HG02885 (cell line): ENCODE data around the gene IRAG1.

Experiments used
- ATAC-seq: cut with Tn5 transposase; IDR thresholded peaks from one replicate; pipeline ENCODE4 v1.9.1; 2021; ENCODE audit warnings: mild to moderate bottlenecking; ENCODE audit not compliant: unreplicated experiment, poor library complexity

Gene IRAG1

GRCh38 chr11:10650166-10650565 is 43.4 kb downstream of the IRAG1 start:
- ATAC-seq: no peak

GRCh38 chr11:10648871-10649270 is 44.7 kb downstream of the IRAG1 start:
- ATAC-seq: no peak

- ATAC-seq: no peak
These were observed 46.7 kb downstream of the IRAG1 start for GRCh38 chr11:10646681-10647355.

- no peak for ATAC-seq
These were observed 47.5 kb downstream of the IRAG1 start for GRCh38 chr11:10646005-10646404.

- no peak for ATAC-seq
These were observed 48.3 kb downstream of the IRAG1 start for GRCh38 chr11:10645212-10645795.
